GM18526 (cell line): ENCODE results near the gene NAALAD2.

Experiments used
- POLR2A ChIP-seq: IDR thresholded peaks from 3 replicates; pipeline ENCODE4 v1.6.1; 2011; ENCODE audit not compliant: insufficient read length; ENCODE audit errors: extremely low read depth

The NAALAD2 gene

DNA sequence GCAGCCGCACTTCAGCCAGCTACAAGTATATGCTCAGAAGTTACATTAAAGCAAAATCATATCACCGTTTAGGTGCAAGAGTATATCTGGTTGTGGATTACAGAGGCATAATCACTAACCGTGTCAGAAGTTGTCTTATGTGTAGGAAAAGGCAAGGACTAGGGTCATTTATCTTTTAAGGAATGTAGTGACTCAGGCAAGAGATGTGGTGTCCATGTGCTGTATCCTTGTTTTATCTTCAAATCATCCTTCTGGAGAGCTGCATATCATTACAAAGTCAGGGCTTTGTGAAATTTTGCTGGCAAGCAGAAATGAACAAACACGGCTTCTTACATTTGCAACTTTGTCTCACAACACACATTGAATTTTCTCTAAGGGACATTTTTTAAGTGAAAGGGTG lies 101.1 kb downstream of the NAALAD2 start:
- no peak for TF ChIP-seq POLR2A

DNA sequence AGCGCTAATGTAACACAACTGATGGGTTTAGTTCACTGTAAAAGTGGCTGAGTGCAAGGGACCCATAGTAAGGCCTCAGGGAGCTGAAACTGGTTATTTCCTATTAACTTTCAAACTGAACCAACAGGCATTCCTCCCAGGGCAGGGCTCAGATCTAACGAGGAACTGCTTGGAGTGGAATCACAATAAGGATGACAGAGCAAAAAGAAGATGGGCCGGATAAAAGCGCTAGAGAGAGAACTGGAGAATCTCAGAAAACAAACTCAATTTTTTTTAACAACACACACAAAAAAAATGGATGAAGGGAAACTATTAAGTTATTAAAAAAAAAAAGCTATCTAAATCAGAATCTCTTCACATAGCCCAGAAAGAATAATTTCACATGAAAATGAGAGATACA lies 102.5 kb downstream of the NAALAD2 start:
- TF ChIP-seq POLR2A: no peak

DNA sequence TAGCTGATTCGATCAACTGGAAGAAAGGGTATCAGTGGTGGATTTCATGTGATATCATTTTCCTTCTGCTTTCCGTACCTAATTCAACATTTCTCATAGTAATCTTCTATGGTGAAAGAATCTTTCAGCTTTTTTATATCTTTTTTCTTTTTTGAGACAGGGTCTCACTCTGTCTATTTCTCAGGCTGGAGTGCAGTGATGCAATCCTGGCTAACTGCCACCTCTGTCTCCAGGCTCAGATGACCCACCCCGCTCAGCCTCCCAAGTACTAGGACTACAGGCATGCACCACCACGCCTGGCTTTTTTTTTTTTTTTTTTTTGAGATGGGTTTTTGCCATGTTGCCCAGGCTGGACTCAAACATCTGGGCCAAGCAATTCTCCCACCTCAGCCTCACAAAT lies 107.0 kb downstream of the NAALAD2 start:
- TF ChIP-seq POLR2A: no peak
